Right atrium auricular region (tissue), 2 donors: ENCODE results near the gene B3GNT9. TPM values are rescaled to one million over a fixed set of nuclear protein-coding genes. Genes with fewer than 3 reads are reported as not detected.
A peak's percentile ranks its signal among the peaks of the same experiment; 100 is the strongest.

Source experiments
- DNase-seq: peaks from one replicate; pipeline ENCODE4 v3.0.0-alpha.2; 2019; ENCODE audit warnings: low spot score
- H3K27ac ChIP-seq, 2 donors: fragments of 200-600 bp; sonication (generic); 1 replicate in 1 of 2; 2 replicates in 1 of 2; pipeline ENCODE4 v1.5.1; 2016 to 2019
- H3K27me3 ChIP-seq, 2 donors: fragments of 200-600 bp; sonication (generic); one replicate each; pipeline versions ENCODE4 v1.5.1 to v1.6.0; 2017 to 2019
- H3K36me3 ChIP-seq: fragments of 200-600 bp; sonication (generic); one replicate; pipeline ENCODE4 v1.5.1; 2016
- H3K4me1 ChIP-seq, 2 donors: fragments of 200-600 bp; sonication (generic); one replicate each; pipeline versions ENCODE4 v1.5.1 to v1.6.0; 2017 to 2019
- H3K4me3 ChIP-seq, 2 donors: fragments of 200-600 bp; sonication (generic); 1 replicate in 1 of 2; 2 replicates in 1 of 2; pipeline ENCODE4 v1.5.1; 2017 to 2019; ENCODE audit warnings: mild to moderate bottlenecking in 1 of 2, moderate library complexity in 1 of 2
- H3K9me3 ChIP-seq, 2 donors: fragments of 200-600 bp; sonication (generic); one replicate each; pipeline ENCODE4 v1.5.1; 2019
- total RNA-seq, 2 donors: library from RNA; depleted of rRNA; stranded (reverse); fragments of >200 nt; gene quantifications; one replicate each; pipeline ENCODE4 v1.1.0, GENCODE V29; 2016
- TF ChIP-seq, protein P1 (sequence below), 2 donors: fragments of 200-600 bp; sonication (generic); IDR thresholded peaks; one replicate each; pipeline ENCODE4 v1.5.1; 2019; ENCODE audit warnings: antibody characterized with exemption in 2 of 2

Gene B3GNT9
- total RNA-seq, 2 donors from 2014 or later: 12.2 to 31.6 TPM

DNA sequence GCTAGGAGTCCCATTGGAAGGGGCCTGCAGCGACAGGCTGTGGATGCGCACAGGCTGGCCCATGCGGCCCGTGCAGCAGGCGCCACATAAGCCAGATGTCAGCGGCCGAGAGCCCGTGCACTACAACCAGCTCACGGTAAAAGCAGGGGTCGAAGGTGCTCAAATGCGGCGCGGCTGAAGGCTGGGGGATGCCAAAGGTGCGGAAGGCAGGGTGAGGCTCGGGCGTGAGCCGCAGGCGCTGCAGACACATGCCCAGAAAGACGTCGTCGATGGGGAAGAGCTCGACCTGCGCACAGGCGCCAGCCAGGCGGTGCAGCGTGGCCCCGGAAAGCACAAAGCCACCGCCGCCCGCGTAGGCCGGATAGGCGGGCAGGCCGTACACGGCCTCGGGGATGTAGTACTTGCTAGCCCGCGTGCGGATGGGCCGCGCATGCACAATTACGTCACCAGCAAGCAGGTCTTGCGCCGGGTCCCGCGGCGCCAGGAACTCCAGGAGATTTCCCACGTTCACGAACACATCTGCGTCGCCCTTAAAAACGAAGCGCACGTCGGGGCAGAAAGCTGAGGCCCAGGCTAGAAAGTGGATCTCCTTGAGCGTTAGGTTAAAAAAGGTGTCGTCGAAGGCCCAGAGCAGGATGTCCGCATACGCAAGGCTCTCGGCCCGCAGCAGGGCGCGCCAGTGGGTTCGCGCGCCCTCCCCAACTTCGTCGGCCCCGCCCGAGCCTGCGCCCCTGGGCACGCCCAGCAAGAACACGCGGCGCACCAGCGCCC lies 1.3 kb downstream of the B3GNT9 start:
- peak overlapping the region; percentile 86 to 93 for H3K27ac ChIP-seq
- TF ChIP-seq, protein P1, sequence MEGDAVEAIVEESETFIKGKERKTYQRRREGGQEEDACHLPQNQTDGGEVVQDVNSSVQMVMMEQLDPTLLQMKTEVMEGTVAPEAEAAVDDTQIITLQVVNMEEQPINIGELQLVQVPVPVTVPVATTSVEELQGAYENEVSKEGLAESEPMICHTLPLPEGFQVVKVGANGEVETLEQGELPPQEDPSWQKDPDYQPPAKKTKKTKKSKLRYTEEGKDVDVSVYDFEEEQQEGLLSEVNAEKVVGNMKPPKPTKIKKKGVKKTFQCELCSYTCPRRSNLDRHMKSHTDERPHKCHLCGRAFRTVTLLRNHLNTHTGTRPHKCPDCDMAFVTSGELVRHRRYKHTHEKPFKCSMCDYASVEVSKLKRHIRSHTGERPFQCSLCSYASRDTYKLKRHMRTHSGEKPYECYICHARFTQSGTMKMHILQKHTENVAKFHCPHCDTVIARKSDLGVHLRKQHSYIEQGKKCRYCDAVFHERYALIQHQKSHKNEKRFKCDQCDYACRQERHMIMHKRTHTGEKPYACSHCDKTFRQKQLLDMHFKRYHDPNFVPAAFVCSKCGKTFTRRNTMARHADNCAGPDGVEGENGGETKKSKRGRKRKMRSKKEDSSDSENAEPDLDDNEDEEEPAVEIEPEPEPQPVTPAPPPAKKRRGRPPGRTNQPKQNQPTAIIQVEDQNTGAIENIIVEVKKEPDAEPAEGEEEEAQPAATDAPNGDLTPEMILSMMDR (IDR thresholded peaks at IDR 0.05): no peak
- DNase-seq: no peak
- peaks cover 33% of the 10 kb centered on the region for H3K36me3 ChIP-seq
- H3K27me3 ChIP-seq: no peaks in the 10 kb centered on the region
- no peak overlapping the region for H3K4me3 ChIP-seq
- no peaks in the 10 kb centered on the region for H3K9me3 ChIP-seq
- H3K4me1 ChIP-seq: peaks cover 0 to 18% of the 10 kb centered on the region in 2 donors

DNA sequence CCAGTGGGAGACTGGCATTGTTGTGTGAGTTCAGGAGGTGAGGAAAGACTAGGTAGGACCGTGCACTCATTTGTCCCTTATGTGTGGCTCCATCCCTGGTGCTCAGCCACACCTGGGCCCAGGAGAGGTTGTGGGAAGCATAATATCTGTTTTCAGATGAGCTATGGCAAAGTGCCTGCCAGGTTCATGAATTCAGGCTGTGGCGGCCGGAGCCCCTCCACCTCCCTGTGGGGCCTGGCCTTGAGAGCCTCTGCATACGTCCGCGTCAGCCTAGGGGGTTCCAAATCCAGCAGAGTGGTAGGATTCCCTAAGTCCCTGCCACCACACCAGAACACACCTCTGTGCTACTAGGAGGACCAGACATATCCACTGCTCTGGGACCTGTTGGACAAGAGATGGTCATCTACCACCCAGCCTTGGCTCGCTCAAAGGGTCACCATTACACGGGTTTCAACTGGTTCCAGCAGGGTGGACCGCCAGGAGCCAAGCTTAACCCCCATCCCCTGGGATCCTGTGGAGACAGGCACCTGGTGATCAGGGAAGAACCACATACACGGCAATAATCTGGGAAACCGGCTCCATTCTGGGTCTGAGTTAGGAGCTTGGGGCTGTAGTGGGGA lies 2.0 kb downstream of the B3GNT9 start:
- no peak for DNase-seq
- peaks cover 0 to 18% of the 10 kb centered on the region in 2 donors for H3K4me1 ChIP-seq
- H3K36me3 ChIP-seq: peaks cover 40% of the 10 kb centered on the region
- TF ChIP-seq, protein P1 (IDR thresholded peaks at IDR 0.05): no peak
- no peak overlapping the region for H3K27ac ChIP-seq
- no peaks in the 10 kb centered on the region for H3K9me3 ChIP-seq
- H3K27me3 ChIP-seq: no peaks in the 10 kb centered on the region
- H3K4me3 ChIP-seq: no peak overlapping the region

- no peak for DNase-seq
- Histone ChIP-seq H3K27ac (no peak overlapping the region), H3K36me3 (peaks cover 45% of the 10 kb centered on the region), H3K27me3 (no peaks in the 10 kb centered on the region), H3K4me1 (peaks cover 0 to 18% of the 10 kb centered on the region in 2 donors), H3K4me3 (no peak overlapping the region), H3K9me3 (no peaks in the 10 kb centered on the region)
- TF ChIP-seq, protein P1 (IDR thresholded peaks at IDR 0.05): no peak
These were observed 2.6 kb downstream of the B3GNT9 start for GRCh38 chr16:67148221-67148620.

GRCh38 chr16:67147437-67148140 lies 3.2 kb downstream of the B3GNT9 start:
- H3K4me3 ChIP-seq: no peak overlapping the region
- H3K27me3 ChIP-seq: no peaks in the 10 kb centered on the region
- H3K36me3 ChIP-seq: peaks cover 51% of the 10 kb centered on the region
- no peaks in the 10 kb centered on the region for H3K9me3 ChIP-seq
- TF ChIP-seq, protein P1 (IDR thresholded peaks at IDR 0.05): no peak
- H3K4me1 ChIP-seq: peaks cover 0 to 18% of the 10 kb centered on the region in 2 donors
- no peak for DNase-seq
- H3K27ac ChIP-seq: no peak overlapping the region

DNA sequence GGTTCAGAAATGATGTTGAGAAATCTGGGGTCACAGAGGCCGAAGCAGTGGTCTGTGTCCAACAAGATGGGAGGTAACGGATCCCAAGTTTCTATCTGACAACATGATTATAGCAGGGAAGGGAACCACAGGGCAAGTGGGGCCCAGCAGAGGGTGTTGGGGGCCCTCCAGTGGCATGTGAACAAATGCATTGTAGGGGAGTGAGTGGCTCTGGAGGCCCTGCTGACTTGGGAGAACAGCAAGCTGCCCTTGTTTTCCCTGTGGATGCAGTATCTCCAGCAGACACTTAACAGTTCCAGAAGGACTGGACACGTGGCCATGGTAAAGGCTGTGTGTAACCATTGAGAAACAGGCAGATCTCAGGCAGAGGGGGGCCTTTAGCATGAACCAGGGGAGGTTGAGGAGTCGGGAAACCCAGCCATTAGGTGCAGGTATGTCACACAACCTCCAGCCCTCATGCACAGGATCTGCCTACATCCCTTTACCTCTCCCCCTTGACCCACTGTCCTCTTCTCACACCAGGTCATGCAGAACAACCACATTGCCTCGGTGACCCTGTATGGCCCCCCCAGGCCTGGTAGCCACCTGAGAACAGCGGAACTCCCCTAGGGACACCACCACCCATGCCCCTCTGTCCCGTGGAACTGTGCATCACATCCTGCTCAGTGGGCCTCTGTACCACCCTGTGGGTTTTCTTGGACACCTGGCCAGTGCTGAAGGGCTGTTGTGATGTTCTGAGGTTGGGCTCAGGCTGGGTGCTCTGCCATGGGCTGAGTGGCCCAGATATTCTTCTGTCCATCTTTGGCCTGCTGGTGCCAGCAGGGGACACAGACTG lies 4.1 kb downstream of the B3GNT9 start:
- TF ChIP-seq, protein P1 (IDR thresholded peaks at IDR 0.05): no peak
- H3K27ac ChIP-seq: no peak overlapping the region
- DNase-seq: no peak
- no peaks in the 10 kb centered on the region for H3K9me3 ChIP-seq
- no peaks in the 10 kb centered on the region for H3K27me3 ChIP-seq
- H3K4me3 ChIP-seq: no peak overlapping the region
- peaks cover 60% of the 10 kb centered on the region for H3K36me3 ChIP-seq
- peaks cover 0 to 18% of the 10 kb centered on the region in 2 donors for H3K4me1 ChIP-seq
